Measurements from ENCODE around the gene AFM.

AFM gene

DNA sequence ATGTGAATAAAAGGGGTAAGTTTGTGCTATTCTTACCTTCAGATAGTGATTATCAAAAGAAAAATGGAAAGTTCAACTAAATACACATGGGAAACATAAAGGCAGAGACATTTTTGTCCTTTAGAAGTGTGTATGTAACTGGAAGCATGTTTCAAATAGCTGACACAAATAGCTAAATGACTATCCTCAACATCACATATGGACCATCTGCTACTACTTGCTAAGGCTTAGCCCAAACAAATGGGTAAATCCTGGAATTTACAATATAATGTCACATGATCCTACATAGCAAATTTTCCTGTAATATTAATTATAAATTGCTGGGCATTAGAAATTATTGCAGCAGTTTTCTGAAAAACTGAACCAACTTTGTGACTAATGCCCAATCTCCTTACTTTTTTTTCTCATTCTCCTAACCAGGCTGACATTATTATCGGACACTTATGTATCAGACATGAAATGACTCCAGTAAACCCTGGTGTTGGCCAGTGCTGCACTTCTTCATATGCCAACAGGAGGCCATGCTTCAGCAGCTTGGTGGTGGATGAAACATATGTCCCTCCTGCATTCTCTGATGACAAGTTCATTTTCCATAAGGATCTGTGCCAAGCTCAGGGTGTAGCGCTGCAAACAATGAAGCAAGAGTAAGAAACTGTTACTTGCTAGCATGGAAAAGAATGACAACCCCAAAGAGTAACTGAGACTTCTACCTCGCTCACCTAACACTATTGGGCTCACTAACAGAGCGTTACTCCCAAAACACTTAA is 29.4 kb upstream of the AFM start:
- DNase-seq = no peak

DNA sequence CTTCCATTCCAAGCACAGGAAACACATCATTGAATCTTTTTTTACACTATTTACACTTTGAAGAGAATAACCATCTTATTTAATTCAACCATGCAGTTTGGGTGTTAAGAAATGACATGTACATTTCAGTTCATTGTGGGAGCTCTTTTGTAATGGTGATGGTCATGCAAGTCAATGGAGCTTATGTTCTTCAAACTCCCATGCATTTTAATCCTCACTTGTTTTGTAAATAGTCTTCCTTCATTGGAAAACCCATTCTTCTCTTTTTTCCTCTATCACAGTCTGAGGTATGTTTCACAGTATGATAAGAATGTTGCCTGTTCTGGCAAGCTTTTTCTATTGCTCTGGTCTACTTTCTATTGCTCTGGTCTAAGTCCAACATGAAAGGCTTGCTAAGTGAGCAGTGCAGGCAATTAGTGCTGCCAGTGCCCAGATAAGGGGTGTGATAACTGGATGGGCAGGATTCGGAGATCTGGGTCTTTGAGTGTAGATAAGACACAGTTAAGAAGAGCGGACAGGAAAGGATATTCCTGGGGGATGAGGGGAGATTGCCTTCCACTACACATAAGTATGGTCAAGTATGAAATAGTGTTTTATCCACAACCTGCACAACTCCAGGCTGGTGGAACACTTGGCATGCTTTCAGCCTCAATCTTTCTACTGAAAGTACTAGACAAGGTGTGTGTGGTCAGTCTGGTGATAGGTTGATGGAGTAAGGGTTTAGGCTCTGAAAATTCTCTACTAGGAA is 28.4 kb upstream of the AFM start:
- no peak for DNase-seq

DNA sequence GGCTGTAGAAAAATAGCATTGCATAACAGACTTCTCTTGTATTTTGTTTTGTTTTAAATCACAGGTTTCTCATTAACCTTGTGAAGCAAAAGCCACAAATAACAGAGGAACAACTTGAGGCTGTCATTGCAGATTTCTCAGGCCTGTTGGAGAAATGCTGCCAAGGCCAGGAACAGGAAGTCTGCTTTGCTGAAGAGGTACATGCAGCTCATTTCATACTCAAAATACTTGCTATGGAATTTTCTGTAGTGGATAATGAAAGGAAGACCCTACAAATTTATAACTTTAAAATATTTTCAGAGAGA is 27.9 kb upstream of the AFM start:
- DNase-seq = no peak

GRCh38 chr4:73454920-73455319 is 26.6 kb upstream of the AFM start:
- DNase-seq = no peak

GRCh38 chr4:73456177-73457022 is 25.1 kb upstream of the AFM start:
- no peak for DNase-seq

DNA sequence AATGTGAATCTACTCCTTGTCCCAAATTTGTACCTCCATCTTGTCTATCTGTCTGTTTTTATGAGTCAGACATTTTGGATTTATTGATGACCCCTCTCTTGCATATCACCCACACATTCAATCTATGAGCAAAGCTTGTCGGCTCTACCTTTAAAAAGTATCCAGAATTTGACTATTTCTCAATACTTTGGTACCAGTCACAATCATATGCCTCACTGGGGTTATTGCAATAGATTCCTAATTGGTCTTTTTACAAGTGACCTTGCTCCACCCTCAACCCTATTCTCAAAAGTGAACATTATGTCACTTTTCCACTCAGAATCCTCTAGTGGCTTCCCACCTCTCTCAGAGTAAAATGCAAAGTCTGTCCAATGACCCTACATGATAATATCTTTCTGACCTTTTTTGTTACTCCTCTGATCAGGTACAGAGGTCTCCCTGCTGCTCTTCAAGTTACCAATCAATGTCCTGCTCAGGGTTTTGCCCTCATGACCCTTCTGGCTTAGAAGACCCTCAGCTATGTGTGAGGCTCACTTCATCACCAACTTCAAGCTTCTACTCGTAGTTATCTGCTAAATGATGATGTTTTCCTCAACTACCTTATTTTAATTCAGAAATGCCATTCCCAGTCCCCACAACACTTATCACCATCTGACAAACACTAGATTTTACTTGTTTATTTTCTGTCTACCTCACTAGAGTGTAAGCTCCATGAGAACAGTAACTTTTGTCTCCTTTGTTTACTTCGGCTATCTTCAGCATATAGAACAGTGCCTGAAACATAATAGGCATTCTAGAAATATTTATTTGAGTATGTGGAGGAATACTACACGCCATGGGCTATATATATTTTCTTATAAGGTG is 23.1 kb upstream of the AFM start:
- DNase-seq = no peak

- no peak for DNase-seq
These were observed 22.5 kb upstream of the AFM start for GRCh38 chr4:73459048-73459421.

DNA sequence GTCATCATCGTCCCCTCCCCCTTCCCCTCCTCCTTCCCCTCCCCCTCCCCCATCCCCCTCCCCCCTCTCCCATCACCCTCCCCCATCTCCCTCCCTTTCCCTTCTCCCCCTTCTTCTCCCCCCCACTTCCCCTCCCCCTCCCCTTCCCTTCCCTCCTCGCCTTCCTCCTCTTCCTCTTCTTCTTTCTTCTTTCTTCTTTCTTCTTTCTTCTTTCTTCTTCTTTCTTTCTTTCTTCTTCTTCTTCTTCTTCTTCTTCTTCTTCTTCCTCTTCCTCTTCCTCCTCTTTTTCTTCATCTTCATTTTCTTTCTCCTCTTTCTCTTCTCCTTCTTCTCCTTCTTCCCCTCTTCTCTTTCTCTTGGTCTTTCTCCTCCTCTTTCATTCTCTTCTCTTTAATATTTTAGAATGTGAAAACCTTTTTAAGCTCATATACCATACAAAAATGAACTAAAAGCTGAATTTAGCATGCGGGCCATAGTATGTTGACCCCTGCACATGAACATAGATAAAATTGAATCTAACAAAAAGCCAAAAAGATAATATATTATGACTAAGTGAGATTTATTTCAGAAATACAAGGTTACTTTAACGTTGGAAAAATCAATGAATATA is 20.5 kb upstream of the AFM start:
- no peak for DNase-seq

GRCh38 chr4:73468170-73468569 is 13.4 kb upstream of the AFM start:
- DNase-seq = no peak

DNA sequence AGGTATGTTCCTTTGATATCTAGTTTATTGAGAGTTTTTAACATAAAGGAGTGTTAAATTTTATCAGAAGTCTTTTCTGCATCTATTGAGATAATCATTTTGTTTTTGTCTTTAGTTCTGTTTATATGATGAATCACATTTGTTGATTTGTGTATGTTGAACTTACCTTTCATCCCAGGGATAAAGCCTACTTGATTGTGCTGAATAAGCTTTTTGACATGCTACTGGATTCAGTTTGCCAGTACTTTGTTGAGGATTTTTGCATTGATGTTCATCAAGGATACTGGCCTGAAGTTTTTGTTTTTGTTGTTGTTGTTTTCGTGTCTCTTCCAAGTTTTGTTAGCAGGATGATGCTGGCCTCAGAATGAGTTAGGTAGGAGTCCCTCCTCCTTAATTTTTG is 10.8 kb upstream of the AFM start:
- DNase-seq = no peak

GRCh38 chr4:73477176-73477575 is 4.4 kb upstream of the AFM start:
- no peak for DNase-seq

- no peak for DNase-seq
These were observed 2.2 kb upstream of the AFM start for GRCh38 chr4:73479323-73479722.

DNA sequence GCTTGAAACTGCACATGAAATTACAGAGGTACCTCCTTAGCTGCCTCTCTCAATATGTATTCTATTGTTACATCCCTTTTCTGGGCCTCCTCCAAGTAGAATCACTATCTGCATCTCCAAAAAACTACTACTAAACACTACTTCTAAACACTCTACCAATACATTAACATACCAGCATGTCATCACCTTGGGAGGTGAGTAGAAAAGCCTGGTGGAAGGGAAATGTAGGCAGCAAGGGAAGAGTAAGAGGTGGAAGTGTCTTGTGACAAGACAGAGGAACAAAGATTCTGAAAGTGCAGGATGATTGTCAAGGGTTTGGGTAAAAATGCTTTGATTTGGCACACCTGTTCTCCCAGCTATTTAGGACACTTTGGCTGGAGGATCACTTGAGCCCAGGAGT is 3.5 kb downstream of the AFM start:
- DNase-seq = no peak

DNA sequence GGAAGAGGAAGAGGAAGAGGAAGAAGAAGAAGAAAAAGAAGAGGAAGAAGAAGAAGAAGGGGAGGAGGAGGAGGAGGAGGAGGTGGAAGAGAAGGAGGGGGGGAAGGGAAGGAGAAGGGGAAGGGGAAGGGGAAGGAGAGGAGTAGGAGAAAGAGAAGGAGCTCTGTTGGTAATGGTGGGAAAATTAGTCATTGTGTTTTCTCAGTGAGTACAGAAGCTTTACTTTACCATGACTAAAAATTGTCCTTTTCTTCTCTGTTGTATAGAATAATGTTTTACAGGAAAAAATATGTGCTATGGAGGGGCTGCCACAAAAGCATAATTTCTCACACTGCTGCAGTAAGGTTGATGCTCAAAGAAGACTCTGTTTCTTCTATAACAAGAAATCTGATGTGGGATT is 4.1 kb downstream of the AFM start:
- no peak for DNase-seq

DNA sequence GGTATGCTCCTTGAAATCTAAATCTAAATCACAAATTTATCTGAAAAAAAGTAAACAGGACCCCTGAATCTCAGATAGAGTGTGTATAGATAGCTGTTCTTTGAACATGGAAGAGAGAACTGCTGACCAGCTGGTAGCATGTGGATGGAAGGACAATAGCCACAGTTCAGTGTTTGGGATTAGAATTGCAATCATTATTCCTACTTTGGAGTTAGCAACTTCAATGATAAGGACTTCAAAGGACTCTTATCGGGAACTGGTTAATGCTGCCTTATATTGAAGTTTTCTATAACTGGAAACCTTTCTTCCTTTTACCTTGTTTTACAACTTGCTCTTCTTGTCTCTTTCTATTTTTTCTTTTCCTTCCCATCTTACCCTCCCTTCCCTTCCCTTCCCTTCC is 5.0 kb downstream of the AFM start:
- DNase-seq = no peak

DNA sequence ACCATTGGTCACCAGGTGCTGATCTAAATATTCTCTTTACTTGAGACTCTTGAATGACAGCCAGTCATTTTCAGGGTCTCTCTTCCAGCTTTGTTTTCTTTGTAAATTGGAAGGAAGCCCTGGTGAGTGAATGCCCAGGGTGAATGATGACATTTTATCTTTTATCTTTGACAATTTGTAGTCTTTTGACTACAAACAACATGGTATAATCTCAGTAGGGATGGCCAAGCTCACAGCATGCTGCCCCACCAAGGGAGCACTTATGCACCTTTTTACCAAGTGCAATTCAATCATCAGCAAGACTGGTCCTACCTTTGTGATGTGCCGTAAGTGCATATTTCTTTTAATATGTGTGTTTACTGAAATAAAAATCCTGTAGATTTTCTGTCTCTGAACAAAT is 5.7 kb downstream of the AFM start:
- no peak for DNase-seq

- no peak for DNase-seq
These were observed 18.6 kb downstream of the AFM start for GRCh38 chr4:73499996-73500765.

- DNase-seq = no peak
These were observed 20.2 kb downstream of the AFM start for GRCh38 chr4:73501664-73502265.

DNA sequence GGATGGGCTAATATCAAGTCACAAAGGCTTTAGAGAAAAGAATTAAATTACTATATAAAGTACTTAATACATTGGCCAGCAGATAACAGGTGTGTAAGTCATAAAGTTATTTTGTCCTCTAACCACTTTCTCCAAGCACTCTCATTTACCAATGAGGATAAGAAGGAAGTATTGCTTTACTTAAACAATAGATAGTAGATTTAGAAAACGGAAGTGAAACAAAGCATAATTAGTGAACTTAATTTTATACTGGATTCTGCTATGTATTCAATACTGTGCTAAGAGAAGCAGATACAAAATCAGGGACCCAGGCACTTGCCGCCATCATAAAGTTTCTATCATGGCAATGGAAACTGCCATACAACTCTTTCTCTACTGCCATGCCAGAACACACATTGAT is 24.0 kb downstream of the AFM start:
- no peak for DNase-seq

DNA sequence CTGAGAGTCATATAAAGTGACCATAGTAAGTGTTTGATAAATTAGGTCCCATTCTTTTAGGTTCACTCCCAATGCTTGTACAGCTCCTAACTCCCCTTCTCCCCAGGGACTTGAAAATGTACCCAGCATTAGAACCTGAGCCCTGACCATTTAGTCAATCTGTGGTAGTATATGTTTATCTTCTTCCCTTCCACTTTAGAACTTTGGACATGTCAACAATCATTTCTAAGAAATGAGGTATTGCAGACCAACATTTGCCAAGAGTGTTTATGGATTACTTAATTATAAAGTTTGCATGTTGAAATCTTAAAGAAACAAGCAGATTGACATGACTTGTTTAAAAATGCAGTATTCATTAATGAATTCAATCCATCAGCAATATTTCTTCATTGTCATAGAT is 26.0 kb downstream of the AFM start:
- no peak for DNase-seq

GRCh38 chr4:73508651-73509050 is 27.1 kb downstream of the AFM start:
- no peak for DNase-seq
